ENCODE results near the gene SRSF4.
A peak's percentile ranks its signal among the peaks of the same experiment; 100 is the strongest.
"Not testable (repeated sequence)": the region's sequence is repeated elsewhere in the genome, so short reads cannot be mapped to it uniquely, and the experiment has no call there.

SRSF4 gene

DNA sequence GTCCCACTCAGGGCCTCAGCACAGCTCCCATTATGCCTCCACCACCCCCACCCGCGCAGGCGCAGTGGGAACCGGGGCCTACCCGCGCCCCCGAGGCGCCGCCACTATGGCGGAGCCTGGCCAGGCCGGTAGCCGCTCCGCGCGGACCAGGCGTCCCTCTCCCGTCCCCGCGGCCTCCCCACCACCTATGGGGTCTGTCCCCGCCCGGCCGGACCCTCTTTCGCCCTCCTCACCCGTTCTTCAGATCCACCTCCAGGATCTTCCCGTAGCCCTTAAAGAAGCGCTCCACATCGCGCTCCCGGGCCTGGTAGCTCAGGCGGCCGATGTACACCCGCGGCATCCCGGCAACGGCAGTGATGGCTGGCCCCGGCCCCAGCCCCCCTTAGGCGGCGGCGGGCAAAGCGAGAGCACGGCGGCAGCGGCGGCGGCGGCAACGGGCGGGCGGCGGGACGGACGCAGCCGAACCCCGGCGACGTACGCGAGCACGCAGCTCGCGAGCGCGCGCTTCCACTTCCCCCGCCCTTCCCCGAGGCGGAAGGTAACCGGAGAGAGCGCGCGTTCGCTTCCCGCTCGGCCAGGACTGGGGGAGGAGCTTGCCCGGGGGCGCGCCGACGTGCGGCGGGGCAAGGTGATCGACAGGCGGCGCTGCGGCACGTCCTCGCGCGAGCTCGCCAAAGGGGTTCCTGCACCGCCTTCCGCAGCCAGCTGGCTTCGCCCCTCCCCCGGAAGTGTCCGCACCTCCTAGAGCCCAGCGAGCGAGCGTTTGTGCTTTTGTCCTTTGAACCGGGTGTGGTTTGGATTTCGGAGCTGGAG lies at the start of gene SRSF4:
Gene SRSF4 (minus strand): TSS at position 488 of the 813 bp plus-strand sequence. CDS start 148 bp downstream, at position 340.
- DNase-seq: peak; percentile 97

DNA sequence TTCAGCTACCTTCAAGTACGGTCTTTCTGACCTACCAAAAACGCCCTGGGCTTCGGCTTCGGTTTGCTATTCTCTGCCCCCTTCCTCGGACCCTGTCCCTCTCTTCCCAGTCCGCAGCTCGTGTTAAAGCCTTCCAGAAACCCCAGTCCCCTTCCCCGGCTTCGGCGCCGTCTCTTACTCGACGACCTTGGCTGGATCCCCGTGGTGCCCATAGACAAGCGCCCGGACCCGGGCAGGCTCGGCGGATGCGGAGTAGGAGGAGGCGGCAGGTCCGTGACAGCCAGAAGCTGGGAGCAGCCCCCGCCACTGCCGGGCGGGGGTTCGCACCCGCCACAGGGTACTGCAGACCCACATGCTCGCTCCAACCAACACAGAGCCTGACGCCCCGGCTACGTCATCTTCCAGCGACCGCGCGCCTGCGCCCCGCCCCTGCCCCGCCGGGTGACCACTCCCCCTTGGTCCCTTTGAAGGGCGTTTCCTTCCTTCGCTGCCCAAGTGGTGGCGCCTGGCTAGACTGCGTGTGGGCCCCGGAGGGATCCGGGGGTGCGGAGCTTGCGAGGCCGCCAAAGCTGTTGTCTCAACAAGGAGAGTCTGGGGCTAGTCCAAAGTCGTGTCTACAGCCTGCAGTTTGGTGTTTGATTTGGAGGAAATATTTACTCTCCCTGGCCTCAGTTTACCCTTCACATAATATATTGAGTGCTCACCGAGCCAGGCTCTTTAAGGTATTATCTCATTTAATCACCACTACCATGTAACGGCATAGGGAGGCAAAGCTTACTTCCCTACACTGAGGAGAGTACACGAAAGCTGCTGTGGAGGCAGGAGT lies 49.1 kb upstream of the SRSF4 start, which contains the start of gene MECR:
Gene MECR (minus strand): TSS at position 382 of the 826 bp plus-strand sequence. CDS start 28 bp downstream, at position 354.
- no peak for DNase-seq

DNA sequence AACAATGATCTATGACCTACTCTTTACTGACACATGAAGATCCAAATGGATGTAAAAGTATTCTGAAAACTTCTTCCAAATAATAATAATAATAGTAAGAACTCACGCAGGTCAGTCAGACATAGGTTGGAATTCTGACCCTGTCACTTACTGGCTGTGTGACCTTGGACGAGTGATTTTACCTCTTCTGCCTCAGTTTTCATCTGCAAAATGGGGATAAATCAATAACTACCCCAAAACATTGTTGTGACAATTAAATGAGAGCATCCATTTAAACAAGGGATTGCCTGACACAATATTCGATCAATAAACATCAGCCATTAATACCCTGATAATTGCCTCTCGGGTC lies 48.5 kb upstream of the SRSF4 start:
- DNase-seq: no peak

DNA sequence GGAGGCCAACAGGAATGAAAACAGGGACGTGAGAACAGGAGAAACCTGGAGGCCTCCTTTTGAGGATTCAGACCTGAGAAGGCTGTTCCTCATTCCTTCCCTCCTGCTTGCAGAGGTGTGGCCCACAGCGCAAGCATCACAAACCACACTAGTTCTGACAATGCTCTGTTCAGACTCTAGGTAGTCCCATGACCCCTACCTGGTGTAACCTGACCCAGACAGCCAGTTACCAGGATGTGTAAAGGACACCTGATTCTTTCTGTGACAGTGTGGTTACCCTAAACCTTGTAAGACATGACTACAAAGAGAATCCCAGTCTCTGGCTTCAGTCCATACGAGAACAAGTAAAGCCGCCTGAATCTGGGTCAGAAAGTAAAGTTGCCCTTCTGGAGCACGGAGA lies 45.8 kb upstream of the SRSF4 start:
- no peak for DNase-seq

DNA sequence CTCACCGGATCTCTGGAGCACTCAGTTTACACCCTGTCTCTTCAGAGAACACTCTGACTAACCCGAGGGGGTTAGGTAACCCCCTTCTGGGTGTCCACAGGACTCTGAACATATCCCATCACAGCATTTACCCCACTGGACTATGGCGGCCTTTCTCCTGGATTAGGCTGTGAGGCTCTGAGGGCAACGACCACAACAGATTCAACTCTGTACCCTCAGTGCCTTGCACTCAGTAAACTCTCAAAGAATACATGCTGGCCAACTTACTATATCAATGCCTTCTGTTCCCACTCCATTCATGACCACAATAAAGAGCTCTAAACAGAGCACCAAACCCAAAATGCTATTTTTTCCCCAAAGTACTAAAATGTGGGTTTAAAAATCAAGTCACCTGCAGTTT lies 43.7 kb upstream of the SRSF4 start:
- DNase-seq: no peak

DNA sequence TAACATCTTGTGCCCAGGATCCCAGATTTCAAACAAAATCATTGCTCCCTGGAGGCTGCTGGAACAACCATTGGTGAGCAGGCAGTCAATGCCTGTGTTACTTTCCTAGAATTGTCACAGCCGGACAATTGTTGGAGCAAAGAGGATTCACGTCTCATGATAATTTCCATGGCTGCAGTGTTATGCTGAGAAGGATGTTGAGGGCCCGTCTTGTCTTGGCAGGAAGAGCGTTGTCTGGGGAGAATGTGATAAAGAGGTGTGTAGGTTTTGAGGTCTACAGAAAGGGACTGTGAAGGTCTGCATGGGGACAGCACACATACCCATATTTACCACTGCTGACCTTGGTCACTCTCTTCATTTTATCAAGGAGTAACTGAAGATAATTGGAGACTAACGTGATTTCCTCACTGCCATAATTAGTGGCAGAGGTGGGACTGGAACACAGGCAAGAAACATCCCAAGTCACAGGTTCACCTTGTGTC lies 42.7 kb upstream of the SRSF4 start:
- no peak for DNase-seq

DNA sequence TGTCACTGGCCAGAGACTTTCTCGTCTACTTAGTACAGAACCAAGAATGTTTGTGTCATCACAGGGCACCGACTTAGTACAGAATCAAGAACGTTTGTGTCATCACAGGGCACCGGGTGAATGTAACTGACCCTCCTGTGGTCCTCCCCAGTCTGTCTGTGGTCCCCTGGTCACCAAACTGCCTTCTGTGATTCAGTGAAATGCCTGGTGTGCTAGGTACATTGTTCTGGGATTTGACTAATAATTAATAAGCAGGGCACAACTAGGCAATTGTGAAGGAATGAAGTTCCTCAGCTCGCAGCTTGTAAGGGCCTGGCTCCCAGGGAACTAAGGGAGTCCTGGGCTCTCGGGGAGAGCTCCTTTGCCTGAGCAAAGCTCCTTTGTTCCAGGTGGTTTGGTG lies 41.8 kb upstream of the SRSF4 start:
- no peak for DNase-seq

DNA sequence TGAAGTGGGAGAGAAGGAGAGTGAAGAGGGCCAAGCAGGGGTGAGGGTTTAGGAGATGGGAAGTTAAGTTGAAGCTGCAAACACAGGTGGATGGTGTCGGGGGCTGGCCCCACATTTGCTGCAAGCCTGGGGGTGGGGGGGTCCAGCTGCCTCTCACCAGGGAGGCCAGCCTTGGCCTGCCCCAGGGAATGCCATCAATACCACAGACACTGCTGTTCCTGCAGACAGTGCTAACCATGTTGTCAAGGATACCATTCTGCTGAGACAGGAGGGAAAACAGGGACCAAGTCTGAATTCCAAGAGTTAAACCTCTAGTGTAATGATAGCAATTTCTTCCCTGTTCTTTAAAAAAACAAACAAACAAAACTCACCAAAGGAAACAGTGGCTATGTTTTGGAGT lies 41.0 kb upstream of the SRSF4 start:
- no peak for DNase-seq

DNA sequence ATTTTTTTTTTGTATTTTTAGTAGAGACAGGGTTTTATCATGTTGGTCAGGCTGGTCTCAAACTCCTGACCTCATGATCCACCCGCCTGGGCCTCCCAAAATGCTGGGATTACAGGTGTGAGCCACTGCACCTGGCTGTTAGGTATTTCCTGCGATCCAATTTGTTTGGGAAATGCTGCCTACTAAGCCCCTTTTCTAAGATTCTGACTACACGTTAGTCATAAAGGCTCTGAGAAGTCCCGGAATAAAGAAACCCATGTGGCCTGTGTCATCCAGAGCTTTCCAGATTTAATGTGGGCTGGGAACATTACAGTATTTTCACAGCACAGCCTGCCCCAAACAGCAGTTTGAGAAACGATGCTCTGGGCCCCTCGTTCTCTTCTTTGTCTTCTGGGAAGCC lies 40.6 kb upstream of the SRSF4 start:
- DNase-seq: not testable (repeated sequence)

DNA sequence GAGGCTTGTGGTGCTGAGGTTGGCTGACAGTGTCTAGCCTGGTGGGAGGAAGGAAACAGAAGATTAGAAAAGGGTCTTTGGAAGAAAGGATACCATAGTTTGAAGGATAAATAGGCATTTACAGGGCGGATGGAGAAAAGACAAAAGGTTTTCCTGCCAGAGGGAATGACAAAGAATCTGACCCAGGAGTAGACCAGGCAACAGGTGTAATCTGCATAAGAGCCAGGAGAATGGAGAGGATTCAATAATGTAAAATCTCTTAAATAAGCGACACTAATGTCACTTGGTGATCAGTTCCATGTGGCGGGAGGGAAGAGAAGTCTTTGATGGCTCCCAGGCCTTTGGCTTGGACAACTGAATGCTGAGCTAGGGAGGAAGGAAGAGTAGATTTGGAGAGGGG lies 39.6 kb upstream of the SRSF4 start:
- DNase-seq: no peak

DNA sequence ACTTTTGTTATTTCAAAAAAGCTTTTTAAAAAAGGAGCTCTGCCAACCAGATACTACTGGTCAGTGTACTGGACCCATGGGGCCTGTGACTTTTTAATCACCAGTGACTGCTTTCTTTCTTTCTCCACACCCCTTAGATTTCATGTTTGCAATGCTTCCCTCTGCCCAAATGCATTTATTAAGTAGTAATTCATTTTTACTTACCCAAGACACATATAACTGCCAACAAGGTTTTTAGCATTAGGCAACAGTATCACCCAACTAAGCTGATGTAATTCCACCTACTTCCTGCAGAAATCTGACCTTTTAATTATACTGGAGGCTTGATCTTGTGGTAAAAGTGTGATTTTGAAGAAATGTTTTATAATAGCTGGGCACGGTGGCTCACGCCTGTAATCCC lies 36.5 kb upstream of the SRSF4 start:
- no peak for DNase-seq

DNA sequence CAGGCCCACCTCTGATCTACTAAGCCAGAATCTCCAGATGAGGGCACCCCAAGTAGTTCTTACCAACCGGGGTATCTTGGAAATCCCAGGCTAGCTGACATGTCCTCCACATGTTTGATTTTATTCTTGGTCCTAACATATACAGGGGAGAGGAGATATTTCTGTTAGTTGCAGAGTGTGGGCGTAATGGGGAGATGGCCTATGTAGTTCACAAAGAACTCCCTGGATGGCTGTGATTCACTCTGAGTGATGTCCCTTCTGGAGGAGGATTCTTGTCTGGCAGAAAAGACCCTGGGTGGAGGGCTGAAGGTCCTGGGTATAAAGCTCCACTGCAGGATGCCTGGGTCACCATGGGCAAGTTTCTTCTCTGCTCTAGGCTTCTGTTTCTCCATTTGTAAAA lies 35.9 kb upstream of the SRSF4 start:
- no peak for DNase-seq

DNA sequence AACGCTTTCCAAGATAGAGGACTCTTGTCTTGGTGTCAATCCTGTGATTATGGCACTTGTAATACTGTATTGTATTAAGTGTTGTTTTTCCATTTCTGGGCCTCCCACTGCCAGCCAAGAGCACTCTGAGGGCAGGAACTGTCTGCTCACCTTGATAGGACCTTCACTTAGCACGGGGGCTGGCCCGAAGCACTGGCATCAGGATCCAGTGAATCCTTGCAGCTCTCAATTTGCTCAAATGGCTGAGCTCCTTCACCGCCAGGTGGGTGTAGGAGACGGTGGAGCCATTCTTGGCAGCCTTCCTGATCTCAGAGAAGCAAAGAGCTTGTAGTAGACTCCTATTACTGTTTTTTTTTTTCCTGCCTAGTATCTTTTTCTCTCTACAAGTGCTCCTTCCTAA lies 31.4 kb upstream of the SRSF4 start:
- DNase-seq: no peak

DNA sequence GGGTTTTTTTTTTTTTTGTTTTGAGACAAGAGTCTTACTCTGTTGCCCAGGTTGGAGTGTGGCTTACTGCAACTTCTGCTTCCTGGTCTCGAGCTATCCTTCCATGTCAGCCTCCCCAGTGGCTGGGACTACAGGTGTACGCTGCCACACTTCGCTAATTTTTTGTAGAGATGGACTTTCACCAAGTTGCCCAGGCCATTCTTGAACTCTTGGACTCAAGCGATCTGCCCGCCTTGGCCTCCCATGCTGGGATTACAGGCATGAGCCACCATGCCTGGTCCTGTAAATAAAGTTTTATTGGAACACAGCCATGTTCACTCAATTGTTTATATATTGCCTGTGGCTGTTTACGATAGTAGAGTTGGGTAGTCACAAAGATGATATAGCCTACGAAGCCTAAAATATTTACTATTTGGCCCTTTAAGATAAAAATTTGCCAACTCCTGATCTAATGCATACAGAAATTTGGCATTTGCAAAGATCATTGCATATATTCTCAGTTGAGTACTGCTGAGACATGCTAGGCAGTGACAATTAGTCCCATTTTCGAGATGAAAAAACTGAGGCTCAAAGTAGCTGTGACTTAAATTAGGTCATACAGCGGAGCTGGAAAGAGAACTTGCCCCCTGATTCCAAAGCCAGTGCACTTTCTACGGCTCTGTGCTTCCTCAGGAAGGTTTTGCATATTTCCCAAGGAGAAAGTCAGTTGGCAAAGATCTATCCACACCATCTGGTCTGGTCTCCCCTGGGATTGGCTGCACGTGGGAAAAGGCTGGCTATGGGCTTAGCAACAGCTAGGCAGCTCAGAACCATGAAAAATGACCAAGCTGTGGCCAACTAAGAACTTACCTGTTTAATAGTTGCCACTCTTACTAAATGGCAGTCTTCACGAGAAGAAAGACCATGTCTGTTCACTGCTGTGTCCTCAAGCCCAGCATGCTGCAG lies 29.7 kb upstream of the SRSF4 start:
- no peak for DNase-seq

DNA sequence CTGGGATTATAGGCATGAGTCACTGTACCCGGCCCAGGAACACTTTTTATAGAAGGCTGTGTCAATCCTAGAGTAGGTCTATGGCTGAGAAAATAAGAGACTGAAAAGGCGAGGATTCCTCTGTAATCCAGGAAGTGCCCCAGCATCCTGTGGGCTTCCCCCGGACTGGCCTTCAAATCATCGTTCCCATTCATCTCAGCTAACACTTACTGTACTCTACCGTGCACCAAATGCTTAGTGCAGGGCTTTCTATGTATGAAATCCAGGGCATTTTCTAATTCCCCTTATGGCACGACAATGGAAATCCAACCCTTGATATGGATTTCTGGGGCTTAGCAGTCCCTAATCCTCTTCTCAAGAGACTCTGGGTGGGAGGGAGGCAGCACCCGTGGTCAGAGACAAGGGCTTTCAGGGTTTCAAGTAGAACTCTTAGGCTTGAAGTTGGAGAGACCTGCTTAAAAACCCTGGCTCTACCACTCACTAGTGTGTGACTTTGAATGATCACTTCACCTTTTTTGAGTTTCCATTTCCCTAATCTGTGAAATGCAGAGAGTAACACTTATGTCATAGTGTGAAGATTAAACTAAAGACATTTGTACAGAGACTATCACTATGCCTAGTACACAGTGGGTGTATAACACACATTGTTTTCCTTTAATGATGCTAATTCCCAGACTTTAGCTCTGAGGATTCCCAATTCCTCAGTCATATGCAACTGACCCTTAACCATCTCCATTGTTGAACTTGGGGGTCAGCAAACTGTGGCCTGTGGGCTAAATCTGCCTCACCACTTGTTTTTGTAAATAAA lies 28.8 kb upstream of the SRSF4 start:
- DNase-seq: no peak

DNA sequence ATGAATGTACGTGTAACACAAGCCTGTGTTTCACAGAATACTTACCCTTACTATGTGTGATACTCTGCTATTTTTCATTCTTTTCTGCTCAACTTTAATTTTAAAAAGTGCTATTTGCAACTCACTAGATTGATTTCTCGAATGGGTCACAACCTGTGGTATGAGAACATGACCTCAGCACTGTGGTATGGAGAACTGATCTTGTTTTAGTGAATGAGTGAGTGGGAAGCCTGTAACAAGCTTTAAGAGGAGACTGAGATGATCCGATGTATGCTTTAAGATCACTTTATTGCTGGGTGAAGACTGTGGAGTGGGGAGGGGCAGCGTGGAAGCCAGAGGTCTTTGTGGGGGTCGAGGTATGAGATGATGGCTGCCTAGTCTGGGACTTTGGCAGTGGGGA lies 27.5 kb upstream of the SRSF4 start:
- DNase-seq: no peak

DNA sequence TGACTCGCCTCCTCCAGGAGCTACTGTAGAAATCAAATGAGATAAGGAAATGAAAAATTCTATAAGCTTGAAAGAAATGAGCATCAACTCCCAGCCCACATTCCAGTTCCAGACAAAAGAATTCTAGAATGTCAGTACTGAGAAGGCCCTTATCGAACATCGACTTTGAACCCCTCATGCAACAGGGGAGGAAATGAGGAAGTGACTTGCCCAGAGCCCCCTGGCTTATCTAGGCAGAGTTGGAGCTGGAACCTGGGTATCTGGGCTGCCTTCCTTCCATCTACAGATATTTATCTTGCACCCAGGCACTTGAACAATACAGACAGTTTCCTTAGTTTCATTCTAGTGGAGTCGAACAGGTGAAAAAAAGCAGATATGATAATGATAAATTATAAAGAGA lies 26.7 kb upstream of the SRSF4 start:
- DNase-seq: no peak

DNA sequence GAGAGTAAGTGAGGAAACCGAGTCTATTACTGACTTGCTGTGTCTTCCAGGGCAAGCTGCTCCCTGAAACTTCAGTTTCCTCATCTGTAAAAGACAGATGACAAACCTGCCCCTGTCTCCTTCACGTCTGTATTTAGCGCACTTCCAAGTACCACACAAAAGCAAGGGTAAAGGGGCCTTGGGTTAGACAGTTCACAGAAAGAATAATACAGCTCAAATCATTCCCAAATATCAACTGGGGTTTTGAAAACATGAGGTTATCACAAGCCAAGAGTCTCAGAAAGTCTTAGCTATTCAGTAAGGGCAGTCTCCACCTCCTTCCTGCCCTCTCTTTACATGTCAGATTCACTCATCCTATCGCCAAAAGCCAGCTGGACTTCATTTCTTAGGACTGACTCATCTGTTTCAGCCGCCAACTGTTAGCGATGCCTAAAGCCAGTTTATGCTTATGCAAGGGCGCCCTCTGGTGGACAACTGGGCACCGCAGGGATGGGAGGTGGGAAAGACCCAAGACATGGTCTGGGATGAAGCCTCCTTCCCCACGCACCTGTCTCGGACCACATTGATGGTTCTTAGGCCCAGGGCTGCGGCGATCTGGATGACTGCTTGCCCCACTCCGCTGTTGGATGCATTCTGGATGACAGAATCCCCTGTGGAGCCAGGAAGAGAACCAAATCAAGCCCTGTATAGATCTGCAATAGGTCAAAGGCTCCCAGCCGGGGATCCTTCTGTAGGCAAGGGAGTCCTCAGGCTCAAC lies 21.1 kb upstream of the SRSF4 start:
- no peak for DNase-seq

DNA sequence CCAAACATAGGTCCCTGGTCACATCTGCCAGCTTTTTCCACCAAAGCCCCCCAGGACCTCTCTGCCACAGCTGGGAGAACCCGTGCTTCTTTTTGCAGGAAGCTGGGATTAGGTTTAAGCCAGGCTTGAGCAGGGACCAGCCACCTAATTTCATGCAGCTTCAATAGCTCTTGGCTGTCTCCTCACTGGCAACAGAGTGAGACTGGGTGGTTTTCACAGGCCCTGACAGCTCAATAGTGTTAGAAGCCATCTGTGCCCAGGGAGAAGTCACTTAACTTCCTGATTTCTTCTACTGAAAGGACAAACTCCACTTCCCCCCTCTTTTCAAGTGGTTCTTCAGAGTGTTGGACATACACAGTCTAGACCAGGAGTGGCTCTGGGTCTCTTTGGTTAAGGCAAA lies 20.4 kb upstream of the SRSF4 start:
- no peak for DNase-seq

DNA sequence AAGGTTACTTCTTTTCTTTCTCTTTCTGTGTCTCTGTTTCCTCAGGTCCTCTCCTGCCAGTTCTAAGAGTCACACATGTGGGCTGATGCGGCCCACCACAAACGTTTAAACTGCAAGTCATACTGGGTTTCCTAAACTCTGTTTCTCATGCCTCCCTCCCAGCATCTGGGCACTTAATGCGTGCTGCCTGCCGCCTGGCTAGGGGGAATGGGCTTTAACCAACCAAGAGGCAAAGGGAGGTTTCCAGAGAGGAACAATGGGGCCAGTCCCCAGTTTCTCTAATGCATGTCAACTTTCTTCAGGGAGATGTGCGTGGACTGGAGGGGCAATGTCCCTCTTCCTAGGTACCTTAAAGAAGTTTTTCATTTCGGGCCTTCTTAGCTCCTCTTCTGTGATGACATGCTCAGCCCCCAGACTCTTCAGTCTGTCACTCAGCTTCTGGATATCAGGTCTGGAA lies 19.9 kb upstream of the SRSF4 start:
- DNase-seq: no peak

DNA sequence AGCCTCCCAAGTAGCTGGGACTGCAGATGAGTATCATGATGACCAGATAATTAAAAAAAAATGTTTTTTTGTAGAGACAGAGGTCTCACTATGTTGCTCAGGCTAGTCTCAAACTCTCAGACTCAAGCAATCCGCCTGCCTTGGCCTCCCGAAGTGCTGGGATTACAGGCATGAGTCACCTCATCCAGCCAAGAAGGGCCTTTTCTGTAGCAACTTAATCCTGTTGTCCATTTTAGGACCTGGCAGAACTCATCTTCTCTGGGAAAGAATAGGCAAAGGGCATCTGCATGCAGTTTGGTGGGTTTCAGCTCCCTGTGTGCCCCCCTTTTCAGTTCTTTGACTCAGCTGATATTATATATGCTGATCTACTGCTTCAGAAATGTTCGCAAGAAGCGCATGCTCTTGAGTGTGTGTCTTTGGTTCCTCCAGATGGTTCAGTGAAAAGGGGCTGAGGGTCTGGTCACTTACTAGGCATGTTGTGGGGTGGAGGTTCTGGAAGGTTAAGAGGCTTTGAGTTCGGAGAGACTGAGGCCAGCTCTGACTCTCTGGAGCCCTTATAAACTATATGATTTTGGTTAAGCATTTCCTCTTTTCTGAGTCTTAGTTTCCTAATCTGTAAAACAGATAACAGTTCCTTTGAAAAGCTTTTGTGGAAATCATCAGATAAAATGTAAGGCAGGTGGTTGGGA lies 19.4 kb upstream of the SRSF4 start:
- DNase-seq: no peak
